ENCODE measurements around the gene LVRN. TPM values are rescaled to one million over a fixed set of nuclear protein-coding genes. Genes with fewer than 3 reads are reported as not detected.

LVRN gene
- total RNA-seq, 3 donors from 2014 or later, result 1.0 to 1.8 (median 1.6) TPM

DNA sequence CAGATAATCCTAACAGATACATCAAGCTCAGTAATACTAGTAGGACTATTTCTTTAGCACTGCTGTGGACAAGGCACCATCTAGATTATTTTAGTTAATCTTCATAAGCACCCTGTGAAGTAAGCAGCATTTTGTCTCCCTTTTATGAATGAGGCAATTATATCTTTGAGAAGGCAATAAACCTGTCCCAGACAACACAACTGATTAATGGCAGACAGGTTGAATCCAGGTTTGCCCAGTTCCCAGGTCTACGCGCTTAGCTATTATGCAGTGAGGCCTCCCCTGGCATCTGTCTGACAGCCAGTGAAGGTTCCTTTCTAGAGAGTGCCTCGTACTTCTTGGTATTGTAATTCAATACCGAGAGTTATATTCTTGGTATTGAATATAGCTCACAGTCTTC lies 9.7 kb upstream of the LVRN start:
- Histone ChIP-seq H3K4me3 (no peak overlapping the region), H3K36me3 (ENCODE audit: low read depth) (no peaks in the 10 kb centered on the region), H3K9me3 (no peaks in the 10 kb centered on the region), H3K4me1 (ENCODE audit: low read depth) (no peaks in the 10 kb centered on the region)
- DNase-seq, result no peak
- TF ChIP-seq, protein P1, sequence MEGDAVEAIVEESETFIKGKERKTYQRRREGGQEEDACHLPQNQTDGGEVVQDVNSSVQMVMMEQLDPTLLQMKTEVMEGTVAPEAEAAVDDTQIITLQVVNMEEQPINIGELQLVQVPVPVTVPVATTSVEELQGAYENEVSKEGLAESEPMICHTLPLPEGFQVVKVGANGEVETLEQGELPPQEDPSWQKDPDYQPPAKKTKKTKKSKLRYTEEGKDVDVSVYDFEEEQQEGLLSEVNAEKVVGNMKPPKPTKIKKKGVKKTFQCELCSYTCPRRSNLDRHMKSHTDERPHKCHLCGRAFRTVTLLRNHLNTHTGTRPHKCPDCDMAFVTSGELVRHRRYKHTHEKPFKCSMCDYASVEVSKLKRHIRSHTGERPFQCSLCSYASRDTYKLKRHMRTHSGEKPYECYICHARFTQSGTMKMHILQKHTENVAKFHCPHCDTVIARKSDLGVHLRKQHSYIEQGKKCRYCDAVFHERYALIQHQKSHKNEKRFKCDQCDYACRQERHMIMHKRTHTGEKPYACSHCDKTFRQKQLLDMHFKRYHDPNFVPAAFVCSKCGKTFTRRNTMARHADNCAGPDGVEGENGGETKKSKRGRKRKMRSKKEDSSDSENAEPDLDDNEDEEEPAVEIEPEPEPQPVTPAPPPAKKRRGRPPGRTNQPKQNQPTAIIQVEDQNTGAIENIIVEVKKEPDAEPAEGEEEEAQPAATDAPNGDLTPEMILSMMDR (IDR thresholded peaks at IDR 0.05), result no peak
- intact Hi-C loops (cut with DNase I, micrococcal nuclease), result no loop called here
- no peak for ATAC-seq

DNA sequence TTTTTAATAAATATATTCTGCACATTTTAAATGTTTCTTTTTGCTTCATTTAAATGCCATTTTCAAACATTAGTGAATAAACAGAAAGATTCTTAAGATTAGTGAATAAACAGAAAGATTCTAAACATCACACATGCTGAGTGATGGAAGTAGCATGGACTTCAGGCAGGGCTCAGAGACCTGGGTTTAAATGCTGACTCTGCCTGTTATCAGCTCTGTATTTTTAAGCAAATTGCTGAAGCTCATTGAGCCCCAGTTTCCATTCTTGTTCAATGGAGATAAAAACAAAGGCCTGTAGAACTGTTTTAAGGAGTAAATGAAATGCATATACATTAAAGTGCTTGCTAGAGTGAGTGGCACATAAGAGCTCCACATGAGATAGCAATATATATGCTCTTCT lies 8.1 kb upstream of the LVRN start:
- H3K4me1 ChIP-seq (ENCODE audit: low read depth), result no peaks in the 10 kb centered on the region
- no peak overlapping the region for H3K4me3 ChIP-seq
- H3K9me3 ChIP-seq, result no peaks in the 10 kb centered on the region
- DNase-seq (no peak), ATAC-seq (no peak)
- intact Hi-C loops (cut with DNase I, micrococcal nuclease), result no loop called here
- TF ChIP-seq, protein P1 (IDR thresholded peaks at IDR 0.05), result no peak
- no peaks in the 10 kb centered on the region for H3K36me3 ChIP-seq (ENCODE audit: low read depth)

DNA sequence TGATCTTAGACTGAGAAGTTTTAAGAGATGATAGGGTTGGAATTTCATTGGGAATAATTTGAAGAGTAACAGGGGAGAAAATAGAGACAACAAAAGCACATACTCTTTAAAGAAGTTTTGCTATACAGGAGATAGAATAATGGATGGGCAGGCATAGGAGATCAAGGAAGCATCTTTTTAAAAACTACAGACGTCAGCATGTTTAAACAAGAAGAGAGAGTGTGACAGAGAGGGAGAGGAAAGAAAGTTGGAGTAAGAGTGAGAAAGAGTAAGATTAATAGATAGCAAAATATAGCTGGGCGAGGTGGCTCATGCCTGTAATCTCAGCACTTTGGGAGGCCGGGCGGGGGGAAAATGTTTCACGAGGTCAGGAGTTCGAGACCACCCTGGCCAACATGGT lies 5.3 kb upstream of the LVRN start:
- intact Hi-C loops (cut with DNase I, micrococcal nuclease), result no loop called here
- TF ChIP-seq, protein P1 (IDR thresholded peaks at IDR 0.05), result no peak
- no peaks in the 10 kb centered on the region for H3K36me3 ChIP-seq (ENCODE audit: low read depth)
- no peaks in the 10 kb centered on the region for H3K9me3 ChIP-seq
- DNase-seq (no peak), ATAC-seq (no peak)
- H3K4me3 ChIP-seq, result no peak overlapping the region
- H3K4me1 ChIP-seq (ENCODE audit: low read depth), result no peaks in the 10 kb centered on the region

DNA sequence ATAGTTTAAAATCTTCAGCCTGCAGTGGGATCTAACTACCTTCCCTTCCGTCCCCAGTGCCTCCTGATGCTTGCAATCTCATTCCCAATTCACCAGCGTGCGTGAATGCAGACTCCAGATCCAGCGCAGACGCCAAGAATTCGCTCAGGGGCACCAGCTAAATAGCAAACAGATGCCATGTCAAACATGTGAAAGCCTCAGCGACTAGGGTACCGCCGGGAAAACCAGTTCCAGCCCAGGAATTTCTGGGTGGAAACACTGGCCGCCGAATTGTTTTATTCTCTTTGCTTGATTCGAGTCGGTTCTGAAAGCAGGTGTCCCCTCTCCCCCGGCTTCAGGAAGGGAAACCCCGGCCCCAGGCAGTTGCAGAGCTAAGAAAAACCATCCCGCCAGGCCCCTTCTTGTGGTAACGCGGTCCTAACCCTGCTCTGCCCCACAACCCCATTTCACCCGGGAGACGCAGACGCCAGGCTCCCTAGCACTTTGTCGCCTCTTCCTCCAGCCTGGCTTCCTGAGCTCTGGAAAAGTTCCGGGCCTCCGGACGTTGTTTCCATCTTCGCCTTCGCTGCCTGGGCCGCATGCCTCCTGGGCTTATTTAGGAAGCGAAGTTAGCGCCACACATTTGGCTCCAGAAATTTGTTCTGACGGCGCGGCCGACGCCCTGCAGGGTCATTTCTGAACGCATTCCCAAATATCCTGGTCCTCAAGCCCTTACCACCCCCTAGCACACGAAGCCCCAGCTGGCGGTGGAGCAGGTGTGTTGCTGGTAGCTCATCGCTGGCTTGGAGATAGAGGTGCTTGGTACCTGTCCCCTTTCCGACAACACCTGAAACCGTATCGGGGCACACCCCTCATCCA lies 665 bp upstream of the LVRN start:
- DNase-seq (no peak), ATAC-seq (no peak)
- H3K4me3 ChIP-seq, result no peak overlapping the region
- H3K4me1 ChIP-seq (ENCODE audit: low read depth), result no peaks in the 10 kb centered on the region
- no peaks in the 10 kb centered on the region for H3K9me3 ChIP-seq
- intact Hi-C loops (cut with DNase I, micrococcal nuclease), result no loop called here
- no peaks in the 10 kb centered on the region for H3K36me3 ChIP-seq (ENCODE audit: low read depth)
- TF ChIP-seq, protein P1 (IDR thresholded peaks at IDR 0.05), result no peak

DNA sequence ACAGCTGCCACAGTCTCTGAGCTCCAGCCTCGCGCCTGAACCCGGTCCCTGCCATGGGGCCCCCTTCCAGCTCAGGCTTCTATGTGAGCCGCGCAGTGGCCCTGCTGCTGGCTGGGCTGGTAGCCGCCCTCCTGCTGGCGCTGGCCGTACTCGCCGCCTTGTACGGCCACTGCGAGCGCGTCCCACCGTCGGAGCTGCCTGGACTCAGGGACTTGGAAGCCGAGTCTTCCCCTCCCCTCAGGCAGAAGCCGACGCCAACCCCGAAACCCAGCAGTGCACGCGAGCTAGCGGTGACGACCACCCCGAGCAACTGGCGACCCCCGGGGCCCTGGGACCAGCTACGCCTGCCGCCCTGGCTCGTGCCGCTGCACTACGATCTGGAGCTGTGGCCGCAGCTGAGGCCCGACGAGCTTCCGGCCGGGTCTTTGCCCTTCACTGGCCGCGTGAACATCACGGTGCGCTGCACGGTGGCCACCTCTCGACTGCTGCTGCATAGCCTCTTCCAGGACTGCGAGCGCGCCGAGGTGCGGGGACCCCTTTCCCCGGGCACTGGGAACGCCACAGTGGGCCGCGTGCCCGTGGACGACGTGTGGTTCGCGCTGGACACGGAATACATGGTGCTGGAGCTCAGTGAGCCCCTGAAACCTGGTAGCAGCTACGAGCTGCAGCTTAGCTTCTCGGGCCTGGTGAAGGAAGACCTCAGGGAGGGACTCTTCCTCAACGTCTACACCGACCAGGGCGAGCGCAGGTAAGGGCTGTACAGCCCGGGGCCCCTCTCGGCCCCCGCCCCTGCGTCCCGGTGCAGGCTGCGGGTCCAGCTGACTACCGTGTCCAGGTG lies 509 bp downstream of the LVRN start:
- TF ChIP-seq, protein P1 (IDR thresholded peaks at IDR 0.05), result no peak
- ATAC-seq, result peak; percentile 52
- H3K4me3 ChIP-seq, result no peak overlapping the region
- no peaks in the 10 kb centered on the region for H3K36me3 ChIP-seq (ENCODE audit: low read depth)
- DNase-seq, result peak in 2 of 3 donors; percentile 1 to 50
- H3K9me3 ChIP-seq, result no peaks in the 10 kb centered on the region
- no peaks in the 10 kb centered on the region for H3K4me1 ChIP-seq (ENCODE audit: low read depth)
- intact Hi-C loops (cut with DNase I, micrococcal nuclease), result no loop called here
